Suppressor macrophage (primary cell): ENCODE measurements around the gene MND1.
A peak's percentile ranks its signal among the peaks of the same experiment; 100 is the strongest.

Experiments
- DNase-seq, 4 experiments: peaks; one replicate each; pipeline ENCODE4 v3.0.0-alpha.2; 2020 to 2022

Gene MND1

GRCh38 chr4:153346563-153346962 lies 2.1 kb downstream of the MND1 start:
- no peak for DNase-seq

- DNase-seq = no peak
Observed at GRCh38 chr4:153347117-153347516, 2.6 kb downstream of the MND1 start.

- DNase-seq = no peak
Observed at GRCh38 chr4:153348006-153348405, 3.5 kb downstream of the MND1 start.

- DNase-seq = no peak
Observed at GRCh38 chr4:153349206-153349805, 4.8 kb downstream of the MND1 start.

- DNase-seq = peak; percentile 24 to 52 (median 26)
Observed at GRCh38 chr4:153362184-153362583, 17.7 kb downstream of the MND1 start.

- no peak for DNase-seq
Observed at GRCh38 chr4:153364061-153364460, 19.6 kb downstream of the MND1 start.

- peak; percentile 58 to 90 (median 78) for DNase-seq
Observed at GRCh38 chr4:153365003-153365402, 20.5 kb downstream of the MND1 start.

- peak in 3 of 4 experiments; percentile 12 to 46 (median 44) for DNase-seq
Observed at GRCh38 chr4:153366486-153366885, 22.0 kb downstream of the MND1 start.

GRCh38 chr4:153367092-153367491 lies 22.6 kb downstream of the MND1 start:
- no peak for DNase-seq

GRCh38 chr4:153369021-153369420 lies 24.5 kb downstream of the MND1 start:
- no peak for DNase-seq

- DNase-seq = no peak
Observed at GRCh38 chr4:153371701-153372234, 27.3 kb downstream of the MND1 start.

GRCh38 chr4:153372967-153373562 lies 28.6 kb downstream of the MND1 start:
- DNase-seq = no peak

- DNase-seq = no peak
Observed at GRCh38 chr4:153374442-153374841, 30.0 kb downstream of the MND1 start.

GRCh38 chr4:153375303-153375702 lies 30.8 kb downstream of the MND1 start:
- no peak for DNase-seq

- DNase-seq = no peak
Observed at GRCh38 chr4:153383131-153383530, 38.6 kb downstream of the MND1 start.

GRCh38 chr4:153384160-153384559 lies 39.7 kb downstream of the MND1 start:
- DNase-seq = no peak

- no peak for DNase-seq
Observed at GRCh38 chr4:153385784-153386183, 41.3 kb downstream of the MND1 start.

GRCh38 chr4:153387981-153388380 lies 43.5 kb downstream of the MND1 start:
- DNase-seq = no peak

GRCh38 chr4:153393397-153393796 lies 48.9 kb downstream of the MND1 start:
- DNase-seq = no peak

- no peak for DNase-seq
Observed at GRCh38 chr4:153394945-153395344, 50.5 kb downstream of the MND1 start.

GRCh38 chr4:153398713-153399112 lies 54.2 kb downstream of the MND1 start:
- no peak for DNase-seq

- no peak for DNase-seq
Observed at GRCh38 chr4:153399358-153399757, 54.9 kb downstream of the MND1 start.

- DNase-seq = no peak
Observed at GRCh38 chr4:153401501-153401900, 57.0 kb downstream of the MND1 start.

GRCh38 chr4:153402366-153402765 lies 57.9 kb downstream of the MND1 start:
- DNase-seq = no peak

GRCh38 chr4:153403726-153404125 lies 59.2 kb downstream of the MND1 start:
- peak; percentile 11 to 62 (median 46) for DNase-seq
